Uterus (tissue), 4 donors: ENCODE measurements around the gene SON. TPM values are rescaled to one million over a fixed set of nuclear protein-coding genes. Genes with fewer than 3 reads are reported as not detected.
A peak's percentile ranks its signal among the peaks of the same experiment; 100 is the strongest.

Source experiments
- DNase-seq, 2 donors: peaks; one replicate each; pipeline ENCODE4 v3.0.0-alpha.2; 2019 to 2020
- H3K27ac ChIP-seq, 2 donors: fragments of 200-600 bp; sonication (generic); 1 replicate in 1 of 2; 2 replicates in 1 of 2; pipeline ENCODE4 v1.5.1; 2016 to 2018
- H3K27me3 ChIP-seq, 2 donors: fragments of 200-600 bp; sonication (generic); one replicate each; pipeline ENCODE4 v1.5.1; 2018 to 2019; ENCODE audit warnings: control low read depth in 1 of 2
- H3K36me3 ChIP-seq, 2 donors: fragments of 200-600 bp; sonication (generic); one replicate each; pipeline ENCODE4 v1.5.1; 2019; ENCODE audit warnings: control low read depth in 1 of 2
- H3K4me1 ChIP-seq, 2 donors: fragments of 200-600 bp; sonication (generic); one replicate each; pipeline ENCODE4 v1.5.1; 2018 to 2019; ENCODE audit warnings: control low read depth in 1 of 2
- H3K4me3 ChIP-seq, 2 donors: fragments of 200-600 bp; sonication (generic); 1 replicate in 1 of 2; 2 replicates in 1 of 2; pipeline ENCODE4 v1.5.1; 2018 to 2019; ENCODE audit warnings: mild to moderate bottlenecking in 1 of 2
- H3K9me3 ChIP-seq, 2 donors: fragments of 200-600 bp; sonication (generic); one replicate each; pipeline ENCODE4 v1.5.1; 2019; ENCODE audit warnings: control low read depth in 1 of 2
- CTCF ChIP-seq, 4 experiments: fragments of 200-600 bp in 2 of 4; fragments of 450-650 bp in 2 of 4; sonication (generic) in 2 of 4; IDR thresholded peaks; one replicate each; pipeline ENCODE4 v1.5.1; 2016 to 2019; ENCODE audit warnings: antibody characterized with exemption in 4 of 4, mild to moderate bottlenecking in 2 of 4, moderate library complexity in 1 of 4
- POLR2A ChIP-seq, 2 donors: fragments of 450-650 bp; IDR thresholded peaks; one replicate each; pipeline ENCODE4 v1.6.1; 2016; ENCODE audit warnings: antibody characterized with exemption in 2 of 2, mild to moderate bottlenecking in 1 of 2, moderate library complexity in 1 of 2
- intact Hi-C: fragments of 100-400 bp; cut with DNase I; formaldehyde crosslinking; loops from one replicate; pipeline ENCODE4 v1.15.1; 2023; ENCODE audit warnings: low total_unique reads
- total RNA-seq, 4 donors: library from RNA; depleted of rRNA in 3 of 4; stranded (reverse); fragments of >200 nt in 3 of 4; gene quantifications; one replicate each; pipeline versions ENCODE4 v1.1.0 to v1.2.4, GENCODE V29; 2014 to 2023
- donor health status: DM: yes; HTN: yes; CAD: no.

SON gene
- total RNA-seq, 4 donors from 2014 or later = 249 to 420 (median 304) TPM

- H3K27ac ChIP-seq = no peak overlapping the region
- no peaks in the 10 kb centered on the region for H3K9me3 ChIP-seq
- no peaks in the 10 kb centered on the region for H3K27me3 ChIP-seq
- DNase-seq = no peak
- no peak overlapping the region for H3K4me3 ChIP-seq
- intact Hi-C loops = no loop called here
- no peak for TF ChIP-seq POLR2A (IDR thresholded peaks at IDR 0.05)
- no peak for TF ChIP-seq CTCF (IDR thresholded peaks at IDR 0.05)
- no peaks in the 10 kb centered on the region for H3K36me3 ChIP-seq
- peaks cover 6 to 7% of the 10 kb centered on the region in 2 donors for H3K4me1 ChIP-seq
Measured at GRCh38 chr21:33539616-33540015, 3.2 kb upstream of the SON start.

- no peaks in the 10 kb centered on the region for H3K27me3 ChIP-seq
- no peaks in the 10 kb centered on the region for H3K9me3 ChIP-seq
- no peaks in the 10 kb centered on the region for H3K36me3 ChIP-seq
- intact Hi-C loops = no loop called here
- no peak overlapping the region for H3K4me3 ChIP-seq
- DNase-seq = no peak
- TF ChIP-seq POLR2A (IDR thresholded peaks at IDR 0.05) (no peak), CTCF (IDR thresholded peaks at IDR 0.05) (no peak)
- H3K4me1 ChIP-seq = peaks cover 6 to 7% of the 10 kb centered on the region in 2 donors
- H3K27ac ChIP-seq = peak overlapping the region in 1 of 2 donors; percentile 99
Measured at GRCh38 chr21:33540711-33541104, 2.1 kb upstream of the SON start.

- DNase-seq = no peak
- Histone ChIP-seq H3K4me1 (peaks cover 6 to 9% of the 10 kb centered on the region in 2 donors), H3K36me3 (no peaks in the 10 kb centered on the region), H3K27ac (peak overlapping the region; percentile 99), H3K4me3 (peak overlapping the region; percentile 82 to 95), H3K27me3 (no peaks in the 10 kb centered on the region), H3K9me3 (no peaks in the 10 kb centered on the region)
- TF ChIP-seq POLR2A (IDR thresholded peaks at IDR 0.05) = no peak
- TF ChIP-seq CTCF (IDR thresholded peaks at IDR 0.05) = no peak
- intact Hi-C loops = no loop called here
Measured at GRCh38 chr21:33541105-33541711, 1.6 kb upstream of the SON start.

GRCh38 chr21:33541756-33542639, 840 bp upstream of the SON start, which contains the start of gene GART:
Gene GART (minus strand): TSS chr21:33542117. CDS start chr21:33539315, 2,802 bp downstream.
- DNase-seq = peak; percentile 74 to 83
- intact Hi-C loops = no loop called here
- no peaks in the 10 kb centered on the region for H3K9me3 ChIP-seq
- peaks cover 6 to 9% of the 10 kb centered on the region in 2 donors for H3K4me1 ChIP-seq
- peak within 1 kb of the TSS; percentile 82 to 95 for H3K4me3 ChIP-seq
- TF ChIP-seq CTCF (IDR thresholded peaks at IDR 0.05) (peak in 1 of 4 experiments; percentile 5), POLR2A (IDR thresholded peaks at IDR 0.05) (peak; percentile 31 to 78)
- no peaks in the 10 kb centered on the region for H3K36me3 ChIP-seq
- no peaks in the 10 kb centered on the region for H3K27me3 ChIP-seq
- H3K27ac ChIP-seq = peak within 1 kb of the TSS; percentile 99
